Measurements from ENCODE around the gene SPANXC. TPM values are rescaled to one million over a fixed set of nuclear protein-coding genes. Genes with fewer than 3 reads are reported as not detected.
"Not testable (repeated sequence)": the region's sequence is repeated elsewhere in the genome, so short reads cannot be mapped to it uniquely, and the experiment has no call there.

SPANXC gene
- not detected for polyA plus RNA-seq (2013, experiment 1 of 2; ENCODE audit: insufficient read length)
- not detected for polyA plus RNA-seq (2013, experiment 2 of 2; ENCODE audit: insufficient read length)

- not testable (repeated sequence) for DNase-seq
These were observed at the start of gene SPANXC for GRCh38 chrX:141242417-141242816. Gene SPANXC, minus strand, starts transcription at chrX:141242517. Its CDS starts 60 bp downstream, at chrX:141242457.

- DNase-seq: peak; percentile 16
These were observed 37.2 kb upstream of the SPANXC start for GRCh38 chrX:141279476-141279875.

- DNase-seq: peak; percentile 18
These were observed 36.0 kb upstream of the SPANXC start for GRCh38 chrX:141278306-141278705.

GRCh38 chrX:141258080-141258479, 15.8 kb upstream of the SPANXC start:
- DNase-seq: no peak

- no peak for DNase-seq
These were observed 20.7 kb downstream of the SPANXC start for GRCh38 chrX:141221611-141222010.

- DNase-seq: peak; percentile 72
These were observed 21.8 kb downstream of the SPANXC start for GRCh38 chrX:141220342-141221008.

- peak; percentile 25 for DNase-seq
These were observed 28.1 kb downstream of the SPANXC start for GRCh38 chrX:141214196-141214595.

- no peak for DNase-seq
These were observed 40.4 kb downstream of the SPANXC start for GRCh38 chrX:141201962-141202361.

All from fibroblast of skin of abdomen (primary cell).